Measurements from ENCODE around the gene TRPM6.

GRCh38 chr9:74771262-74771585, 116.5 kb downstream of the TRPM6 start:
- TF ChIP-seq, protein P1, sequence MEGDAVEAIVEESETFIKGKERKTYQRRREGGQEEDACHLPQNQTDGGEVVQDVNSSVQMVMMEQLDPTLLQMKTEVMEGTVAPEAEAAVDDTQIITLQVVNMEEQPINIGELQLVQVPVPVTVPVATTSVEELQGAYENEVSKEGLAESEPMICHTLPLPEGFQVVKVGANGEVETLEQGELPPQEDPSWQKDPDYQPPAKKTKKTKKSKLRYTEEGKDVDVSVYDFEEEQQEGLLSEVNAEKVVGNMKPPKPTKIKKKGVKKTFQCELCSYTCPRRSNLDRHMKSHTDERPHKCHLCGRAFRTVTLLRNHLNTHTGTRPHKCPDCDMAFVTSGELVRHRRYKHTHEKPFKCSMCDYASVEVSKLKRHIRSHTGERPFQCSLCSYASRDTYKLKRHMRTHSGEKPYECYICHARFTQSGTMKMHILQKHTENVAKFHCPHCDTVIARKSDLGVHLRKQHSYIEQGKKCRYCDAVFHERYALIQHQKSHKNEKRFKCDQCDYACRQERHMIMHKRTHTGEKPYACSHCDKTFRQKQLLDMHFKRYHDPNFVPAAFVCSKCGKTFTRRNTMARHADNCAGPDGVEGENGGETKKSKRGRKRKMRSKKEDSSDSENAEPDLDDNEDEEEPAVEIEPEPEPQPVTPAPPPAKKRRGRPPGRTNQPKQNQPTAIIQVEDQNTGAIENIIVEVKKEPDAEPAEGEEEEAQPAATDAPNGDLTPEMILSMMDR (IDR thresholded peaks at IDR 0.05): no peak
- TF ChIP-seq POLR2A (IDR thresholded peaks at IDR 0.05): no peak

All from testis (tissue), 2 donors.